Loucy (cell line): ENCODE results near the gene CTCFL.

Experiments
- EZH2phosphoT487 ChIP-seq: fragments of 200-600 bp; IDR thresholded peaks from 2 replicates; pipeline ENCODE4 v1.6.1; 2018; ENCODE audit warnings: antibody characterized with exemption, mild to moderate bottlenecking, moderate library complexity, borderline replicate concordance
- TF ChIP-seq, protein P1 (sequence below): fragments of 200-600 bp; sonication (generic); conservative IDR thresholded peaks from 2 replicates; pipeline ENCODE4 v1.5.1; 2014; ENCODE audit warnings: mild to moderate bottlenecking, antibody characterized with exemption, low read length

- no peak for TF ChIP-seq EZH2phosphoT487
- TF ChIP-seq, protein P1, sequence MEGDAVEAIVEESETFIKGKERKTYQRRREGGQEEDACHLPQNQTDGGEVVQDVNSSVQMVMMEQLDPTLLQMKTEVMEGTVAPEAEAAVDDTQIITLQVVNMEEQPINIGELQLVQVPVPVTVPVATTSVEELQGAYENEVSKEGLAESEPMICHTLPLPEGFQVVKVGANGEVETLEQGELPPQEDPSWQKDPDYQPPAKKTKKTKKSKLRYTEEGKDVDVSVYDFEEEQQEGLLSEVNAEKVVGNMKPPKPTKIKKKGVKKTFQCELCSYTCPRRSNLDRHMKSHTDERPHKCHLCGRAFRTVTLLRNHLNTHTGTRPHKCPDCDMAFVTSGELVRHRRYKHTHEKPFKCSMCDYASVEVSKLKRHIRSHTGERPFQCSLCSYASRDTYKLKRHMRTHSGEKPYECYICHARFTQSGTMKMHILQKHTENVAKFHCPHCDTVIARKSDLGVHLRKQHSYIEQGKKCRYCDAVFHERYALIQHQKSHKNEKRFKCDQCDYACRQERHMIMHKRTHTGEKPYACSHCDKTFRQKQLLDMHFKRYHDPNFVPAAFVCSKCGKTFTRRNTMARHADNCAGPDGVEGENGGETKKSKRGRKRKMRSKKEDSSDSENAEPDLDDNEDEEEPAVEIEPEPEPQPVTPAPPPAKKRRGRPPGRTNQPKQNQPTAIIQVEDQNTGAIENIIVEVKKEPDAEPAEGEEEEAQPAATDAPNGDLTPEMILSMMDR = no peak
Measured at GRCh38 chr20:57556980-57557274, 32.0 kb upstream of the CTCFL start.
